Thyroid gland (tissue), 4 donors: ENCODE data around the gene PLCB3.

Experiments
- POLR2A ChIP-seq, 2 donors: fragments of 450-650 bp; IDR thresholded peaks; one replicate each; pipeline ENCODE4 v1.6.1; 2017; ENCODE audit warnings: antibody characterized with exemption in 2 of 2, mild to moderate bottlenecking in 2 of 2, moderate library complexity in 1 of 2
- TF ChIP-seq, protein P1 (sequence below), 6 experiments: fragments of 200-600 bp in 3 of 6; fragments of 450-650 bp in 3 of 6; sonication (generic) in 3 of 6; IDR thresholded peaks; one replicate each; pipeline ENCODE4 v1.5.1; 2016 to 2019; ENCODE audit warnings: antibody characterized with exemption in 6 of 6, mild to moderate bottlenecking in 2 of 6, inconsistent platforms in 1 of 6, moderate library complexity in 1 of 6

DNA sequence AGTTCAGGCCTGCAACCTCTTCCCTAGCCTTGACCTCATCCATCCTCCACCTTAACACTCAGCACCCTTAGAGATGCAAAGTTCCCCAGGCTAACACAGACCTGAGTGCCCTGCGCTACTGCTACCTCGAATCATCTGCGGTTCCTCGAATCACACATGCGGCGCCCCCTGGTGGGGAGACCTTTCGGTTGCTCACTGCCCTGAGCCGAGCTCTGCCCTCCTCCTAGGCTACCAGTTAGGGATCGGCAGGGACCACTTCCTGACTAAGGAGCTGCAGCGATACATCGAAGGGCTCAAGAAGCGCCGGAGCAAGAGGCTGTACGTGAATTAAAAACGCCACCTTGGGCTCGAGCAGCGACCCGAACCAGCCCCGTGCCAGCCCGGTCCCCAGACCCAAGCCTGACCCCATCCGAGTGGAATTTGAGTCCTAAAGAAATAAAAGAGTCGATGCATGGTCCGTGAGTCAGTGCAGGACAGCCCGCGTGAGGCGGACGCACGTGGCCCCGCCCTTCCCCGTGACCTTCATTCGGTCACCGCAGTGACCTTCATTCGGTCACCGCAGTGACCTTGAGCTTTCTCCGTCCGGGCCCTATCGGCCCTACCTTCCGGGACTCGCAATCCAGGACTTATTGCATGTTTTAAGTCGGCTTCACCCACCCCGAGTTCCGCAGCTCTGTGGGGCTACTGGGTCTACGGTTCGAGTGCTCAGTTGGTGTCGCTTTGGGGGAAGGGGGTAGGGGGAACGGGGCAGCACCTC lies 53.2 kb downstream of the PLCB3 start:
- TF ChIP-seq, protein P1, sequence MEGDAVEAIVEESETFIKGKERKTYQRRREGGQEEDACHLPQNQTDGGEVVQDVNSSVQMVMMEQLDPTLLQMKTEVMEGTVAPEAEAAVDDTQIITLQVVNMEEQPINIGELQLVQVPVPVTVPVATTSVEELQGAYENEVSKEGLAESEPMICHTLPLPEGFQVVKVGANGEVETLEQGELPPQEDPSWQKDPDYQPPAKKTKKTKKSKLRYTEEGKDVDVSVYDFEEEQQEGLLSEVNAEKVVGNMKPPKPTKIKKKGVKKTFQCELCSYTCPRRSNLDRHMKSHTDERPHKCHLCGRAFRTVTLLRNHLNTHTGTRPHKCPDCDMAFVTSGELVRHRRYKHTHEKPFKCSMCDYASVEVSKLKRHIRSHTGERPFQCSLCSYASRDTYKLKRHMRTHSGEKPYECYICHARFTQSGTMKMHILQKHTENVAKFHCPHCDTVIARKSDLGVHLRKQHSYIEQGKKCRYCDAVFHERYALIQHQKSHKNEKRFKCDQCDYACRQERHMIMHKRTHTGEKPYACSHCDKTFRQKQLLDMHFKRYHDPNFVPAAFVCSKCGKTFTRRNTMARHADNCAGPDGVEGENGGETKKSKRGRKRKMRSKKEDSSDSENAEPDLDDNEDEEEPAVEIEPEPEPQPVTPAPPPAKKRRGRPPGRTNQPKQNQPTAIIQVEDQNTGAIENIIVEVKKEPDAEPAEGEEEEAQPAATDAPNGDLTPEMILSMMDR (IDR thresholded peaks at IDR 0.05): peak; percentile 47 to 93 (median 85)
- peak in 1 of 2 donors; percentile 68 for TF ChIP-seq POLR2A (IDR thresholded peaks at IDR 0.05)
